B cell (primary cell): Measurements from ENCODE around the gene C11orf16. TPM values are rescaled to one million over a fixed set of nuclear protein-coding genes. Genes with fewer than 3 reads are reported as not detected.

Experiments used
- ATAC-seq: fragments of 200-7000 bp; cut with Tn5 transposase; one replicate; pipeline ENCODE4 v1.10.0; 2021; ENCODE audit warnings: low read depth, mild to moderate bottlenecking, moderate number of reproducible peaks, moderate library complexity
- CTCF ChIA-PET: fragments of 350-600 bp; sonication (Branson Sonifier 250); formaldehyde crosslinking; loops from one replicate; lab custom pipeline; 2021; ENCODE audit warnings: antibody characterized with exemption, inconsistent platforms; lab: Charles Lee
- POLR2A ChIA-PET: fragments of 350-600 bp; sonication (Branson Sonifier 250); formaldehyde crosslinking; loops from one replicate; lab custom pipeline; 2021; ENCODE audit warnings: antibody characterized with exemption; lab: Charles Lee
- DNase-seq: peaks from one replicate; pipeline ENCODE4 v3.0.0; 2013
- H2AFZ ChIP-seq: 2 replicates; pipeline ENCODE4 v1.6.1; 2012; ENCODE audit warnings: mild to moderate bottlenecking, low read depth, low read length; ENCODE audit not compliant: insufficient read depth, poor library complexity, severe bottlenecking
- H3K27ac ChIP-seq, 2 donors: 1 replicate in 1 of 2; 2 replicates in 1 of 2; pipeline ENCODE4 v1.5.1; 2012 to 2013; ENCODE audit warnings: low read length in 2 of 2, mild to moderate bottlenecking in 2 of 2, moderate library complexity in 1 of 2
- H3K27me3 ChIP-seq, 4 experiments: fragments of 200-600 bp in 1 of 4; sonication (generic) in 1 of 4; replicated peaks in 1 of 4; 1 replicate in 2 of 4; 2 replicates in 2 of 4; pipeline versions ENCODE4 v1.6.1 to v1.7.0; 2013 to 2016; ENCODE audit warnings: low read length in 3 of 4, mild to moderate bottlenecking in 2 of 4, mixed read lengths in 1 of 4, moderate library complexity in 1 of 4; ENCODE audit not compliant: insufficient read depth in 4 of 4, control insufficient read depth in 3 of 4; ENCODE audit errors: control extremely low read depth in 1 of 4
- H3K36me3 ChIP-seq, 2 experiments: replicated peaks in 1 of 2; 1 replicate in 1 of 2; 2 replicates in 1 of 2; pipeline versions ENCODE4 v1.6.1 to v1.7.1; 2013; ENCODE audit warnings: low read length in 1 of 2; ENCODE audit not compliant: insufficient read depth in 2 of 2, control insufficient read depth in 1 of 2; ENCODE audit errors: control extremely low read depth in 1 of 2, extremely low read depth in 1 of 2
- H3K4me1 ChIP-seq, 2 donors: fragments of 200-600 bp in 1 of 2; sonication (generic) in 1 of 2; 1 replicate in 1 of 2; 2 replicates in 1 of 2; pipeline versions ENCODE4 v1.5.1 to v1.6.1; 2013 to 2017; ENCODE audit warnings: low read length in 2 of 2; ENCODE audit not compliant: control insufficient read depth in 2 of 2, insufficient read depth in 2 of 2
- H3K4me2 ChIP-seq: replicated peaks from 2 replicates; pipeline ENCODE3; 2012; ENCODE audit warnings: mild to moderate bottlenecking, low read depth, low read length; ENCODE audit not compliant: poor library complexity, severe bottlenecking
- H3K4me3 ChIP-seq, 5 experiments: fragments of 200-600 bp in 1 of 5; sonication (generic) in 1 of 5; 1 replicate in 3 of 5; 2 replicates in 2 of 5; pipeline versions ENCODE4 v1.5.1 to v1.7.0; 2011 to 2016; ENCODE audit warnings: low read length in 4 of 5, mild to moderate bottlenecking in 4 of 5, low read depth in 2 of 5, control low read depth in 1 of 5, moderate library complexity in 1 of 5; ENCODE audit not compliant: insufficient read depth in 1 of 5; ENCODE audit errors: control extremely low read depth in 1 of 5, extremely low read depth in 1 of 5
- H3K79me2 ChIP-seq: fragments of 200-600 bp; sonication (generic); one replicate; pipeline ENCODE4 v1.6.0; 2016; ENCODE audit warnings: low read length; ENCODE audit not compliant: control insufficient read depth, insufficient read depth
- H3K9ac ChIP-seq: fragments of 200-600 bp; sonication (generic); 2 replicates; pipeline ENCODE4 v1.6.1; 2017; ENCODE audit warnings: mild to moderate bottlenecking, low read length, moderate library complexity
- H3K9me3 ChIP-seq, 3 donors: one replicate each; pipeline versions ENCODE4 v1.6.1 to v1.7.1; 2013; ENCODE audit warnings: low read length in 2 of 3; ENCODE audit not compliant: control insufficient read depth in 2 of 3, insufficient read depth in 1 of 3; ENCODE audit errors: control extremely low read depth in 1 of 3
- H4K20me1 ChIP-seq: 2 replicates; pipeline ENCODE4 v1.6.0; 2012; ENCODE audit warnings: mild to moderate bottlenecking, low read length; ENCODE audit not compliant: insufficient read depth, control insufficient read depth, poor library complexity, severe bottlenecking
- H3K27ac Mint-ChIP-seq: one replicate; pipeline ENCODE4 v1.8.0; 2021; ENCODE audit warnings: mixed read lengths
- H3K27me3 Mint-ChIP-seq: one replicate; pipeline ENCODE4 v1.8.0; 2021; ENCODE audit warnings: mixed read lengths
- H3K4me1 Mint-ChIP-seq: one replicate; pipeline ENCODE4 v1.8.0; 2021; ENCODE audit warnings: mixed read lengths
- H3K4me3 Mint-ChIP-seq: one replicate; pipeline ENCODE4 v1.8.0; 2021; ENCODE audit warnings: mixed read lengths
- H3K9me3 Mint-ChIP-seq: one replicate; pipeline ENCODE4 v1.8.0; 2022; ENCODE audit warnings: mixed read lengths; ENCODE audit not compliant: insufficient read depth
- EZH2 ChIP-seq: IDR thresholded peaks from 2 replicates; pipeline ENCODE4 v1.6.1; 2012; ENCODE audit warnings: borderline replicate concordance, low read depth, mild to moderate bottlenecking, moderate library complexity, low read length; ENCODE audit not compliant: insufficient read depth, poor library complexity, severe bottlenecking
- WGBS: methylation state at CpG from one replicate; pipeline ENCODE4 v1.1.5; 2013; ENCODE audit warnings: missing lambda C conversion rate; ENCODE audit not compliant: insufficient coverage; 5-methylcytosine and 5-hydroxymethylcytosine counted together
- intact Hi-C: fragments of 100-400 bp; cut with micrococcal nuclease; formaldehyde crosslinking; loops from one replicate; pipeline ENCODE4 v1.10.0; 2022
- polyA plus RNA-seq: library from polyadenylated mRNA; depleted of rRNA; stranded (reverse); fragments of >200 nt; gene quantifications from 2 replicates; pipeline ENCODE4 v1.2.3, GENCODE V29; 2012
- total RNA-seq, 2 donors: library from RNA; stranded (reverse); fragments of 120-200 nt in 1 of 2; gene quantifications; 1 replicate in 1 of 2; 2 replicates in 1 of 2; pipeline versions ENCODE4 v1.2.3 to v1.2.4, GENCODE V29; 2013 to 2022
- TF ChIP-seq, protein P1 (sequence below): fragments of 200-600 bp; IDR thresholded peaks from one replicate; pipeline ENCODE4 v1.8.0; 2022; ENCODE audit warnings: antibody characterized with exemption, mild to moderate bottlenecking

Gene C11orf16
- total and polyA plus RNA-seq, 2 donors (not counting 1 experiment from before 2014, with no cell fraction given) = not detected

DNA sequence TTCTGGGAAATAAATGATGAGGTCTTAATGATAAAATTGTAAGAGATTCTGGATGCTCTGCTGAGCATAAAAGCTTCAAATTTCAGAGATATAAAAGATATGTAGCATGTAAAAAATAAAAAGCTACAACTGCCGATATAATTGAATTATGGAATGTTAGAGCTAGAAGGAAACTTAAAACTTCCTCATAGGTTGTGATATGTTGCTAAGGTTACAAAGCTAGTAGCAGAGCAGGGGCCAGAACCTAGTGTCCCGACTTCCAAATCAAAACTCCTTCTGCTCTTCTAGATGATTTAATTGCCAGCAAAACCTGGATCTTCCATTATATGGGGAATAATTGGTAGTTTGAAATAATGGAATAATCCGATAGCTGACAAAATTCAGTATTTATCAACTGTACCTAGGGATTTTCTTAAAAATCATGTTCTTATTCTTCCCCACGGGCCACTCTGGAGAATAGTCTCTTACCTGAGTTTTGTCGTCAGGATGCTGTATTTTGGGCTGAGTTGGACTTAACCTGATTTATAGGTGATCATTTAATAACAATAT lies 9.8 kb upstream of the C11orf16 start, which contains the start of gene ASCL3:
ASCL3 (minus strand) TSS at position 499 of the 549 bp plus-strand sequence. CDS start 4,855 bp downstream, outside the sequence.
- H3K36me3 ChIP-seq = peaks cover 0 to 6% of the 10 kb centered on the region in 2 experiments
- no peaks in the 10 kb centered on the region for H3K4me1 ChIP-seq
- TF ChIP-seq, protein P1, sequence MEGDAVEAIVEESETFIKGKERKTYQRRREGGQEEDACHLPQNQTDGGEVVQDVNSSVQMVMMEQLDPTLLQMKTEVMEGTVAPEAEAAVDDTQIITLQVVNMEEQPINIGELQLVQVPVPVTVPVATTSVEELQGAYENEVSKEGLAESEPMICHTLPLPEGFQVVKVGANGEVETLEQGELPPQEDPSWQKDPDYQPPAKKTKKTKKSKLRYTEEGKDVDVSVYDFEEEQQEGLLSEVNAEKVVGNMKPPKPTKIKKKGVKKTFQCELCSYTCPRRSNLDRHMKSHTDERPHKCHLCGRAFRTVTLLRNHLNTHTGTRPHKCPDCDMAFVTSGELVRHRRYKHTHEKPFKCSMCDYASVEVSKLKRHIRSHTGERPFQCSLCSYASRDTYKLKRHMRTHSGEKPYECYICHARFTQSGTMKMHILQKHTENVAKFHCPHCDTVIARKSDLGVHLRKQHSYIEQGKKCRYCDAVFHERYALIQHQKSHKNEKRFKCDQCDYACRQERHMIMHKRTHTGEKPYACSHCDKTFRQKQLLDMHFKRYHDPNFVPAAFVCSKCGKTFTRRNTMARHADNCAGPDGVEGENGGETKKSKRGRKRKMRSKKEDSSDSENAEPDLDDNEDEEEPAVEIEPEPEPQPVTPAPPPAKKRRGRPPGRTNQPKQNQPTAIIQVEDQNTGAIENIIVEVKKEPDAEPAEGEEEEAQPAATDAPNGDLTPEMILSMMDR = no peak
- no peak for TF ChIP-seq EZH2
- no peak for DNase-seq
- no peaks in the 10 kb centered on the region for H3K9me3 Mint-ChIP-seq
- H3K4me1 Mint-ChIP-seq = no peaks in the 10 kb centered on the region
- CTCF ChIA-PET = no interaction called here
- H3K9me3 ChIP-seq = no peaks in the 10 kb centered on the region
- H3K4me3 Mint-ChIP-seq = no peak within 1 kb of the TSS
- no peak within 1 kb of the TSS for H3K27ac ChIP-seq
- H3K79me2 ChIP-seq = no peaks in the 10 kb centered on the region
- H3K27me3 Mint-ChIP-seq = peaks cover 9% of the 10 kb centered on the region
- POLR2A ChIA-PET = no interaction called here
- intact Hi-C loops = no loop called here
- no CpG with 5 or more reads among the region's 5 CpGs for WGBS
- no peak within 1 kb of the TSS for H3K27ac Mint-ChIP-seq
- no peaks in the 10 kb centered on the region for H4K20me1 ChIP-seq
- no peaks in the 10 kb centered on the region for H3K27me3 ChIP-seq
- H3K9ac ChIP-seq = no peak within 1 kb of the TSS
- H3K4me3 ChIP-seq = no peak within 1 kb of the TSS
- H2AFZ ChIP-seq = no peak within 1 kb of the TSS
- ATAC-seq = no peak
- no peak within 1 kb of the TSS for H3K4me2 ChIP-seq

DNA sequence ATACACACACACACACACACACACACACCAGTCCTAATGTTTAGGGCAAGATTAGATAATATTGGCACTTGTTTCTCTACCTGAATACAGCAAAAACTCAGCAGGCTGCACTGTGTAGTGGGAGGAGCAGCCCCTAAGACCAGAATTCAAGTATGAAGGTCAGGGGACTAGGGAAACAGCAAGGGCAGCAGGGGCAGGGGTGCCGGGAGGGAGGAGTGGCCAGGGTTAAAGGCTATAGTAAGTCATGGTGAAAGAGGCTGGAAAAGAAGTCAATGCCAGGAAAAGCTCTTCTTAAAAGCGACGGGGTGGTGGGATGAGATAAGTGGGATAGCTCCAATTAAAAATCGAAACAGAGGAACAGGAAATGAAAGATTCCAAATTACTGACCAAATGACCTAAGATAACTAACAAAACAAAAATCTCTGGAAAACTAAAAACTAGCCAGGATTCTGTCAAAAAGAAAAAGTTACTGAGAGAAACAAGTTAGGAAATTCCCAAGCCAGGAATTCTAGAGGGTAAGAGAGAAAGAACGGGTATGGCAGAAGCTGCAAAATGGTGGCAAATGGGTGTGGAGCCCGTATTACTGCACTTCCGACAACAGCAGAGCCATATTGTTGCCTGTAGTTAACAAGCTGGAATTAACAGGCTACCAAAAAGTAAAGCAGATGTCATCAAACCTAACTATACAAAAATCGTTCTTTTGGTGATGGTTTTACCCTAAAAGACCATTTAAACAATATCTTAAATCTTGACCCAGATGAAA lies 8.8 kb upstream of the C11orf16 start:
- Mint-ChIP-seq H3K4me3 (no peak overlapping the region), H3K9me3 (no peaks in the 10 kb centered on the region), H3K27ac (no peak overlapping the region), H3K27me3 (peaks cover 9% of the 10 kb centered on the region), H3K4me1 (peaks cover 3% of the 10 kb centered on the region)
- Histone ChIP-seq H2AFZ (no peak overlapping the region), H3K4me3 (no peak overlapping the region), H3K79me2 (no peaks in the 10 kb centered on the region), H3K9ac (no peak overlapping the region), H3K27ac (no peak overlapping the region), H4K20me1 (no peaks in the 10 kb centered on the region), H3K36me3 (no peaks in the 10 kb centered on the region), H3K9me3 (no peaks in the 10 kb centered on the region), H3K4me1 (no peaks in the 10 kb centered on the region), H3K27me3 (no peaks in the 10 kb centered on the region), H3K4me2 (no peak overlapping the region)
- 93% methylated on average over 2 of the region's 8 CpGs for WGBS
- intact Hi-C loops = no loop called here
- CTCF ChIA-PET = no interaction called here
- POLR2A ChIA-PET = no interaction called here
- DNase-seq (no peak), ATAC-seq (no peak)
- TF ChIP-seq EZH2 = no peak
- TF ChIP-seq, protein P1 = no peak
